H1 (cell line): ENCODE data around the gene ENDOV. TPM values are rescaled to one million over a fixed set of nuclear protein-coding genes. Genes with fewer than 3 reads are reported as not detected.

Source experiments
- CBX5 ChIP-seq: fragments of 300-800, 300-1000 bp; sonication (generic); IDR thresholded peaks from 2 replicates; pipeline ENCODE4 v1.7.1; 2016; ENCODE audit warnings: antibody characterized with exemption, low read length, low read depth
- EGR1 ChIP-seq: IDR thresholded peaks from 2 replicates; pipeline ENCODE4 v1.6.1; 2011; ENCODE audit warnings: low read depth, low read length, borderline replicate concordance
- EP300 ChIP-seq, 2 experiments: IDR thresholded peaks; 1 replicate in 1 of 2; 2 replicates in 1 of 2; pipeline ENCODE4 v1.6.1; 2011 to 2012; ENCODE audit warnings: low read depth in 2 of 2, low read length in 2 of 2, mild to moderate bottlenecking in 2 of 2, borderline replicate concordance in 1 of 2, inconsistent platforms in 1 of 2, moderate library complexity in 1 of 2
- SUZ12 ChIP-seq: fragments of 200-600 bp; sonication (generic); IDR thresholded peaks from 2 replicates; pipeline ENCODE4 v1.6.1; 2012; ENCODE audit warnings: mild to moderate bottlenecking, inconsistent platforms, low read length, moderate library complexity, mixed read lengths
- polyA plus RNA-seq, 7 experiments: library from polyadenylated mRNA; depleted of rRNA in 3 of 7; stranded (reverse) in 5 of 7; unstranded in 2 of 7; fragments of >200 nt in 5 of 7; fragments of 200-250 nt in 2 of 7; gene quantifications; 1 replicate in 5 of 7; 2 replicates in 1 of 7; 4 replicates in 1 of 7; pipeline versions ENCODE4 v1.2.1 to v1.2.3, GENCODE V29; 2011 to 2013; ENCODE audit warnings: missing spikeins in 2 of 7, mixed read lengths in 2 of 7
- total RNA-seq: library from RNA; stranded (reverse); fragmentation: NEBNext Ultra II Directional; extraction: Animal tissue kit (Norgen Biotek cat#: 25700); gene quantifications from 2 replicates; pipeline ENCODE4 v1.2.1, GENCODE V29; 2021

Gene ENDOV
- total and polyA plus RNA-seq, 2 of the 8 experiments (the other 6 are each of a cell fraction or from before 2014, with no cell fraction given): 10.6 to 13.3 TPM

DNA sequence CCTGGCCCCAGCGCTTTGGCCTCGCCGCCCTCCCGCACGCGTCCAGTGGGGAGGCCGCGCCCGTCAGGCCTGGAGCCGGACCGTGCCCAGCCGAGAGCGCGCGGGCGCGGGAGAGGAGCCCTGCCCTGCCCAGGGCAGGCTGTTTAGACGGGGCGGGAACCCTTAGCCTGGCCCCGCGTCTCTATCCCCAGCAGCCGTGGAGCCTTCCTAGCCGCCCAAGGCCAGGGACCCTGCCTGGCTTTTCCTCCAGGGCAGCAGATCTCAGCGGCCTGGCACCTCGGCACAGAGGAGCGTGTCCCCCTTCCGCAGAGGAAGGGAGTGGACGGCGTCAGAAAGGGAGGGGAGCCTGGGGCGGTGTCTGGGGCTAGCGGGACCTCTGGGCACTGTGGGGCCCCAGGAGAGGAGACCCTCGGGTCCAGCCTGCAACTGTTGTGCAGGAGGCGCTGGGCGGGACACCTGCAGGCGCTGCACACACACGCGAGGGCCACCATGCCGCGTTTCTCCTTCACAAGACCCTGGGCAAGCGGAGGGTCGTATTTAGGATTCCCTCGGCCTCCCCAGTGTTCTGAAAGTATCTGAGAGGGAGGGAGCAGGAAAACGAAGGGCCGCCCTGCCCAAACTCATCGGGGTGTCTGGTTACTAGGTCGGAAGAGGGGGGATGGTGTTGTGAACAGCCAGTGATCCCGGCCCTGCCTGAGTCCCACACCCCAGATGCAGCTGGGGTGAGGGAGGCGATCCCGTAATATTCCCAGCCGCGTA, 63.7 kb downstream of the ENDOV start (continued):
- no peak for TF ChIP-seq EGR1
- no peak for TF ChIP-seq EP300 (IDR thresholded peaks at IDR 0.05; ENCODE audit: borderline replicate concordance in 1 of 2, low read depth in 2 of 2, low read length in 2 of 2)
- peak; percentile 88 for TF ChIP-seq SUZ12
- no peak for TF ChIP-seq CBX5
